GM12891 (cell line): Measurements from ENCODE around the gene TMEM109.
A peak's percentile ranks its signal among the peaks of the same experiment; 100 is the strongest.

ENCODE experiments used
- DNase-seq: peaks from one replicate; pipeline ENCODE4 v3.0.0; 2011; ENCODE audit warnings: low spot score; ENCODE audit not compliant: insufficient read length
- FAIRE-seq: peaks from 2 replicates; lab custom pipeline; 2011; peaks lifted over from hg19 to GRCh38; lab: Jason Lieb, UNC
- PAX5 ChIP-seq: IDR thresholded peaks from 2 replicates; pipeline ENCODE4 v1.6.1; 2011; ENCODE audit warnings: low read length, moderate library complexity, mild to moderate bottlenecking; ENCODE audit not compliant: insufficient read depth, severe bottlenecking
- POLR2A ChIP-seq: IDR thresholded peaks from 2 replicates; pipeline ENCODE4 v1.6.1; 2011; ENCODE audit warnings: low read depth, low read length, control low read depth
- POLR2AphosphoS5 ChIP-seq: IDR thresholded peaks from 2 replicates; pipeline ENCODE4 v1.6.1; 2011; ENCODE audit warnings: low read depth, low read length, control low read depth
- POU2F2 ChIP-seq: IDR thresholded peaks from 2 replicates; pipeline ENCODE4 v1.6.1; 2011; ENCODE audit warnings: low read depth, mild to moderate bottlenecking, control low read depth, low read length, moderate library complexity
- SPI1 ChIP-seq: IDR thresholded peaks from 2 replicates; pipeline ENCODE4 v1.6.1; 2011; ENCODE audit warnings: low read depth, low read length, control low read depth
- TAF1 ChIP-seq: IDR thresholded peaks from 2 replicates; pipeline ENCODE4 v1.6.1; 2011; ENCODE audit warnings: low read depth, low read length, control low read depth

The TMEM109 gene

DNA sequence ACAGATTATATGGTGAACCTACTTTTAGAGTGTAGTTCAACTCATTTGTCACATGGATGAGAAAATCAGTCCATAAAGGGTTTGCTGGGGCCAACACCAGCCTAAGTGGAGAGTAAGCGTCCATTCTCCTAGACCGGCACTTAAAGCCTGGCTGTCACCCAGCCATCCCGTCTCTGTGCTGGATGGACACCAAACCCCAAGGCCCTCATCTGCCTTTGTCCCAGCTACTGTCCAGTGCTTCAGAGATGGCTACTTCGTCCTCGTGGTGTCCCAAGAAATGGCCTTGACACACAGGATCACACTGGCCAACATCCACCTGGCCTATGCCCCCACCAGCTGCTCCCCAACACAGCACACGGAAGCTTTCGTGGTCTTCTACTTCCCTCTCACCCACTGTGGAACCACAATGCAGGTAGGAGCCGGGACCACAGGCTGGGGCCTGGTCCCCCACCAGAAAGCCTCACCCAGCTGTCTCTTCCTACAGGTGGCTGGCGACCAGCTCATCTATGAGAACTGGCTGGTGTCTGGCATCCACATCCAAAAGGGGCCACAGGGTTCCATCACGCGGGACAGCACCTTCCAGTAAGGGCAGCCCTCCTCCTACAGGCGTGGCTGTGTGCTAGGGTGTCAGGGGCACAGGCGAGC lies 43.1 kb upstream of the TMEM109 start:
- DNase-seq (no peak), FAIRE-seq (no peak)
- TF ChIP-seq POU2F2, result no peak
- TF ChIP-seq POLR2AphosphoS5, result no peak
- no peak for TF ChIP-seq POLR2A
- TF ChIP-seq PAX5, result no peak
- no peak for TF ChIP-seq SPI1
- no peak for TF ChIP-seq TAF1

DNA sequence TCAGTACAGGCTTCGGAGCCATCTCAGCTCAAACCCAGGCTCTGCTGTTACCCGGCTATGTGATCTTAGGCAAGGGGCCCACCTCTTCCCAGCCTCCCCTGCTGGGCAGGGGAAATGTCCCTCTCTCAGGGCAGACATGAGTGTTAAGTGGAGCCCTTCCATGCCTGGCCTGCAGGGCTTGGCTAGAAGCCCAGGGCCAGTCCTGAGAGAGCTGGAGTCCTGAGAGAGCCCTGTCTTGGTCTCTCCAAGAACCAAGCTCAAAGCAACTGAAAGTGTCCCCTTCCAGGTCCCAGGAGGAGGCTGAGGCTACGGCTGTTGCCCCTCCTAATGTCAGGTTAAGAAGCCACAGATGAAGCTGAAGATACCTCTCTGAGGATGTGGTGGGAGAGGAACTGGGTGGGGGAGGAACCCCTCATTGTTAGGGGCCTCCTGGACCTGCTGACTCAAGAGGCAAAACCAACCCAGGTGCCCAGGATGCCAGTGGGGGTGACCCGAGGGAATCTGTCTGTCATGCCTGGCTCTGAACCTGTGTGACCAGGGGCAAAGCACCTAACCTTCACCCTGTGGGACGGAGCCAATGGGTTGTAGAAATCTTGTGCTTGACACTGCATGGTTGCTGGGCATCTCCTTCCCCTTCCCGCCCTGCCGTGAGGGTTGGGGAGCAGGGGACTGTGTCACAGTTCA lies 42.4 kb upstream of the TMEM109 start:
- DNase-seq, result no peak
- FAIRE-seq, result no peak
- TF ChIP-seq TAF1, result no peak
- TF ChIP-seq POLR2A, result no peak
- no peak for TF ChIP-seq POLR2AphosphoS5
- TF ChIP-seq PAX5, result no peak
- no peak for TF ChIP-seq SPI1
- TF ChIP-seq POU2F2, result no peak

DNA sequence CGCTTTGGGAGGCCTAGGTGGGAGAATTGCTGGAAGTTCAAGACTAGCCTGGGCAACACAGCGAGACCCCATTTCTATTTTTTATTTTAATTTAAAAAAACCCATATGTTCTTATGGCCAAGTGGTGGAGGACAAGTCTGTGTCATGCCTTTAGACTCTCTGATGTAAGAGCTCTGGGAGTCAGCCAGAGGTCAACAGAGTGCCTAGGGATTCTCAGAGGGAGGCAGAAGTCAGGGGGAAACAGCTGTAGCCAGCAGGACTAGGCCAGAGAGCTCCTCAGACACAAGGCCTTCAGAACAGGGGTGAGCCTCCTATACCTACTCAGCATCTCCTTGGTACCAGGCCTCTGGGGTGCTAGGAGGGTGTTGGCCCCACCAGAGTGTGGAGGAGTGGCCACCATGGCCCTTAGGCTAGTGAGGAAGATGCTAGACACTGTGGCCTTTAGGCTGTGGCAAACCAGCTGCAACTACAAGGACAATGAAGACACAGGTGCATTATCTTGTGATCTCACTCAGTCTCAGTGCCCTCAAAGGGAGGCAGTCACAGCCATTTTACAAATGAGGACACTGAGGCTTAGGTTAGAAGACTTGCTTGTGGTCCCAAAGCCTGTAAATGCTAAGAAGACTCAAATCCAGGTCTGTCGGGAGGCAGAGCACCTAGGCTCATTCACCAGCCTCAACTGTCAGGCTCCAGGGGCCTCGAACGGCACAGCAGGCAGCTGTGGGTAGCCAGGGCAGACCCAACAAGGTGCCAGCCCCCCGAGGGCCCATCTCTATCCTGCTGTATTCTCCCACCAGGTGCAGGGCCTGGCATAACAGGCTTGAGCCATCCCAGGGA lies 41.6 kb upstream of the TMEM109 start:
- FAIRE-seq (no peak), DNase-seq (no peak)
- TF ChIP-seq POLR2A (no peak), POLR2AphosphoS5 (no peak), SPI1 (no peak), TAF1 (no peak), PAX5 (no peak), POU2F2 (no peak)

DNA sequence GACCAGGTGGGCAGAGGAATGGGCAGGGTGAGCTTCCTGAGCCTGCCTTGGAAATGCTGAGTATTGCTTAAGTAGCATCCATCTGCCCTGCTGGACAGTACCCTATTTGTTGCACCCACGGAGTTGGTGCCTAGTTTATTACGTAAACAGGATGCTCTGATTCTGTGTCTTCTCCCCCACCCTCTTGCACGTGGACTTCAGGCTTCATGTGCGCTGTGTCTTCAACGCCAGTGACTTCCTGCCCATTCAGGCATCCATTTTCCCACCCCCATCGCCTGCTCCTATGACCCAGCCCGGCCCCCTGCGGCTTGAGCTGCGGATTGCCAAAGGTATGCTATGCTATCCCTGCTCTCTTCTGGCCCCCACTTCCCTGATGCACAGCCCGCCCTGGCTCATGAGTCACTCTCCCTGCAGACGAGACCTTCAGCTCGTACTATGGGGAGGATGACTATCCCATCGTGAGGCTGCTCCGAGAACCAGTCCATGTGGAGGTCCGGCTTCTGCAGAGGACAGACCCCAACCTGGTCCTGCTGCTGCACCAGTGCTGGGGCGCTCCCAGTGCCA lies 40.9 kb upstream of the TMEM109 start:
- DNase-seq (no peak), FAIRE-seq (no peak)
- TF ChIP-seq POLR2AphosphoS5, result peak; percentile 23; the same call in 1 of the 2 replicates
- TF ChIP-seq TAF1, result no peak
- no peak for TF ChIP-seq SPI1
- TF ChIP-seq POU2F2, result no peak
- no peak for TF ChIP-seq PAX5

DNA sequence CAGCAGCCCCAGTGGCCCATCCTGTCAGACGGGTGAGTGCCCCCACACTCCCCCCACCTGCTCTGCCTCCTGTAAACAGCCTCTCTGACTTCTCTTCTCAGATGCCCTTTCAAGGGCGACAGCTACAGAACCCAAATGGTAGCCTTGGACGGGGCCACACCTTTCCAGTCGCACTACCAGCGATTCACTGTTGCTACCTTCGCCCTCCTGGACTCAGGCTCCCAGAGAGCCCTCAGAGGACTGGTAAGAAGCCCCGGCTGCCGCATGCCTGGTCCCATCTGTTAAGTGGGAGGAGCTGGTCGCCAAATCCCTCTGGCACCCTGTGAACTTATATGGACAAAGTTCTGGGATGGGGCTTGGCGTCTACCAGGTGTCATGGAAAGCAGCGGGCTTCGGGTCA lies 40.4 kb upstream of the TMEM109 start:
- FAIRE-seq, result no peak
- TF ChIP-seq PAX5 (no peak), POLR2A (no peak), SPI1 (no peak), TAF1 (no peak)
- DNase-seq, result no peak

DNA sequence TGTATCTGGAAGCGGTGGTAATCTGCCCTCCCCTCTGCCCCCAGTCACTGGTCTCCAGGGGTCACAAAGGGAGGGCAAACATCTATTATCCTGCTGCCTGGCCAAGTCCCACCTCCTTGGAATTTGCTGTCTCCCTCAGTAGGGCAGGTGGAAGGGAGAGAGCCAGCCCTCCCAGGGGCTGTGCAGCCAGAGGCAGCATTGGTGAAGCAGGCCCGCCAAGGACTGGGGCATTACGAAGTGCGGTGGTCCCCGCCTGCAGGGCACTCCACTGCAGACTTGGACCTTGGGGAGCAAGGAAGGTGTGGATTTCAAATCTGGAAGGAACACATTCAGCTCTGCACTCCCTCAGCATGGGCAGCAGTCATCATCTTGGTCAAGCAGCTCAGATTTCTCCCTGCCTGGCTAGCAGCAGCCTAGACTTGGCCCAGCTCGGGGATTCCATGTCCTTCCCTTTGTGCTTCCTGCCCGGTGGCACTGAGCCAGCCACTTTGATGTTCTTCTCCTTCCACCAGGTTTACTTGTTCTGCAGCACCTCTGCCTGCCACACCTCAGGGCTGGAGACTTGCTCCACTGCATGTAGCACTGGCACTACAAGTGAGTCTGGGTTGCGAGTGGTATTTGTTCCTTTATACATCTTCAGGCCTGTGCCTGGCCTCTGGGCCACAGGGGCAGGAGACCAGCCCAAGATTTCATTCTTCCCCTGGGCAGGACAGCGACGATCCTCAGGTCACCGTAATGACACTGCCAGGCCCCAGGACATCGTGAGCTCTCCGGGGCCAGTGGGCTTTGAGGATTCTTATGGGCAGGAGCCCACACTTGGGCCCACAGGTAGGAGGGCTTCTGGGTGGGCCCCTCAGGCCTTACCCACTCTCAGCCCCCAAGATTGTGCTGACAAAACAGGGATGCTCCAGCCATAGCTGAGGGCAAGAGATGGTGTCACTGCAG lies 39.3 kb upstream of the TMEM109 start:
- TF ChIP-seq TAF1 (no peak), POLR2AphosphoS5 (no peak), SPI1 (no peak), POLR2A (no peak), POU2F2 (no peak), PAX5 (no peak)
- no peak for DNase-seq
- FAIRE-seq, result no peak

DNA sequence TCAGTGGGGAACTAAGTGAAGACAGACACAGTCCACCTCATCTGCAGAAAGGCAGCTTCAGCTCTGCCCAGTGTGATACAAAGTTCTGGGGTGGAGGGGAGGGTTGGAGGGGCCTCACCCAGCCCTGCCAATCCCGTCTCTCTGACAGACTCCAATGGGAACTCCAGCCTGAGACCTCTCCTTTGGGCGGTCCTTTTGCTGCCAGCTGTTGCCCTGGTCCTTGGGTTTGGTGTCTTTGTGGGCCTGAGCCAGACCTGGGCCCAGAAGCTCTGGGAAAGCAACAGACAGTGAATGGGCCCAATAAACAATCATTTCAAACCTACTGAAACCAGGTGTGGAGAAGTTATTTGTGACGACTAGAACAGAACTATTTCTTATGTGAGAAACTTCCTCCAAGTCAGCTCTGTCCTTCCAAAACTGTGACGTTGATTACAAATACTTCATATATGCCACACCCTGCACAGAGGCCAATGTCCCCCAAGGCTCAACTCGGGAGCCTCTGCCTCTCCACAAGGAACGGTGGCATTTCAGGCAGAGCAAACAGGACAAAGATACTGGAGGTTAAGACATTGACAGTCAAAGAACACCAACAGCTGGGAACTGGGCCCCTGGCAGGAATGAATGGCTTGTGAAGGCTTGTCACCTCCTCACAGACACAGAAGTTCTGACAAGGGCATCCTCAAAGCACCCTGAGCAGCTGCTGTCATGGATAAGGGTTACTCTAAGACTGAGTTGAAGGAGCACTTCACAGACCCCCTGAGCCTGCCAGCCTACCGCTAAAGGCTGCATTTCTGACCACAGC lies 38.4 kb upstream of the TMEM109 start:
- TF ChIP-seq TAF1, result no peak
- no peak for TF ChIP-seq PAX5
- TF ChIP-seq SPI1, result no peak
- no peak for TF ChIP-seq POU2F2
- TF ChIP-seq POLR2AphosphoS5, result no peak
- no peak for TF ChIP-seq POLR2A
- no peak for FAIRE-seq
- DNase-seq, result no peak

DNA sequence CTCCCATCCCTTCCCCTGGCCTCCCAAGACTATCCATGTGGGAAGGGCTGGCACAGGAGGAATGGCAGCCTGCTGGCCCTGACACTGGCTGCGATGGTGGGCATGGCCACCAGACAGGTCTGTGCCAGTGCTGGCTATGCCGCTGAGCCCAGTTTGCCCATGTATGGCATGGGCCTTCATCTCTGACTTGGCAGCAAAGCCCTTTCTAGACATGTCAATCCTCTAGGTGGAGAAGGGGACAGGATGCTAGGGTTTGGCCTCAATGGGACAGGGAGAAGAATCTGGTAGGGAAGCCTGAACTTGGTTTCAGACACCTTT lies 37.8 kb upstream of the TMEM109 start:
- DNase-seq (no peak), FAIRE-seq (no peak)
- no peak for TF ChIP-seq POU2F2
- no peak for TF ChIP-seq SPI1
